ENCODE data around the gene SLC6A6. TPM values are rescaled to one million over a fixed set of nuclear protein-coding genes. Genes with fewer than 3 reads are reported as not detected.

The SLC6A6 gene
- total and polyA plus RNA-seq, 10 of the 15 experiments (the other 5 are each of a cell fraction or from before 2014, with no cell fraction given): 5.6 to 47.0 (median 20.2) TPM

GRCh38 chr3:14524920-14525660 lies 122.7 kb downstream of the SLC6A6 start (continued):
- TF ChIP-seq ZBTB11 (CRISPR knock-in tag; IDR thresholded peaks at IDR 0.05): no peak
- no peak for TF ChIP-seq MAX (IDR thresholded peaks at IDR 0.05; ENCODE audit: low read depth, low read length)
- no peak for TF ChIP-seq EP300 (IDR thresholded peaks at IDR 0.05; ENCODE audit: borderline replicate concordance in 1 of 2, control insufficient read depth in 1 of 2, low read depth in 2 of 2, low read length in 2 of 2)
- TF ChIP-seq SUZ12 (IDR thresholded peaks at IDR 0.05; ENCODE audit: unreplicated experiment): no peak
- TF ChIP-seq RBBP5 (conservative IDR thresholded peaks at IDR 0.05): no peak

Measured in GM12878 (cell line).